ENCODE measurements around the gene ONECUT2.

DNA sequence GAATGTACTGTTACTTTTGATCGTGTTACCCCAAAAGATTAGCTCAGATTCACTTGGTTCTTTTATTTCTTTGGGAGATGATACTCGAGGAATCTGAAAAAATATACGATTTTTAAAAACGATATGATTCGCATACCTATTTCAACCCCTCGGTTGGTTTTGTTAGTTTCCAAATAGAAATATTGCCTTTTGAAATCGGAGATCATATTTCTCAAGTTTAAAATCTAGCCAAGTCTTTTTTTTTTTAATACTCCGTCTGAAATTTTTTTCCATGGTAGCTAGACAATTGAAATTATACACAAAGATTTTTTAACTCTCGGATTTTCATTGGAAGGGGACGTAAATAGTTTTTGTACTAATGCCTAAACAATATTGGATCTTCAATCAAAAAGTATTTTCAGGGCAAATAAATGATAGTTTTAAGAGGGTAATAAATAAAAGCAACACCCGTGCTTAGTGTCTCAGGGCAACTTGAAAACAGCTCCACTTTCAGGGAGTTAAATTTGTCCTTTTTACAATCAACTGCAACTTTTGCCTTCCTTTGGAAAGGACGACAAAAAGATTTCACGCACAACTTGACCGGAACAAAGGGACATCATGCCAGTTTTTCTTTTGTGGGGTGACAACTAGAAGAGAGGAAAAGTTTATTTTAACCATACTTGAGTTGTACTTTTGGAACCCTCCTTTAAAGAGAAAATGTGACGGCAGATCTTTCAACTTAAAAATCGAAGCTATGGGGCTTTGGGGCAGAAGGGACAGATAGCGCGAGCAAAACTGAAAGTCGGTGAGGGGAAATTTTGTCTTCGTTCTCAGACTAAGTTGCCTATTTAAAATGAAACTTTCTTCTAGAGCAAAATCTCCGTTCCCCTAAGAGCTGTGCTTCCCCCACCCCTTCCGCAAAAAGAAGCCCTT, 5.8 kb upstream of the ONECUT2 start:
- TF ChIP-seq, protein P1, sequence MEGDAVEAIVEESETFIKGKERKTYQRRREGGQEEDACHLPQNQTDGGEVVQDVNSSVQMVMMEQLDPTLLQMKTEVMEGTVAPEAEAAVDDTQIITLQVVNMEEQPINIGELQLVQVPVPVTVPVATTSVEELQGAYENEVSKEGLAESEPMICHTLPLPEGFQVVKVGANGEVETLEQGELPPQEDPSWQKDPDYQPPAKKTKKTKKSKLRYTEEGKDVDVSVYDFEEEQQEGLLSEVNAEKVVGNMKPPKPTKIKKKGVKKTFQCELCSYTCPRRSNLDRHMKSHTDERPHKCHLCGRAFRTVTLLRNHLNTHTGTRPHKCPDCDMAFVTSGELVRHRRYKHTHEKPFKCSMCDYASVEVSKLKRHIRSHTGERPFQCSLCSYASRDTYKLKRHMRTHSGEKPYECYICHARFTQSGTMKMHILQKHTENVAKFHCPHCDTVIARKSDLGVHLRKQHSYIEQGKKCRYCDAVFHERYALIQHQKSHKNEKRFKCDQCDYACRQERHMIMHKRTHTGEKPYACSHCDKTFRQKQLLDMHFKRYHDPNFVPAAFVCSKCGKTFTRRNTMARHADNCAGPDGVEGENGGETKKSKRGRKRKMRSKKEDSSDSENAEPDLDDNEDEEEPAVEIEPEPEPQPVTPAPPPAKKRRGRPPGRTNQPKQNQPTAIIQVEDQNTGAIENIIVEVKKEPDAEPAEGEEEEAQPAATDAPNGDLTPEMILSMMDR (IDR thresholded peaks at IDR 0.05; ENCODE audit: low read depth, low read length, missing input control) = no peak
- no peak for TF ChIP-seq TAF1 (conservative IDR thresholded peaks at IDR 0.05)
- no peak for TF ChIP-seq NR2F2 (IDR thresholded peaks at IDR 0.05)
- TF ChIP-seq, protein P2, sequence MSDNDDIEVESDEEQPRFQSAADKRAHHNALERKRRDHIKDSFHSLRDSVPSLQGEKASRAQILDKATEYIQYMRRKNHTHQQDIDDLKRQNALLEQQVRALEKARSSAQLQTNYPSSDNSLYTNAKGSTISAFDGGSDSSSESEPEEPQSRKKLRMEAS (IDR thresholded peaks at IDR 0.05) = no peak
- TF ChIP-seq RXRA (IDR thresholded peaks at IDR 0.05) = no peak
- TF ChIP-seq, protein P3, sequence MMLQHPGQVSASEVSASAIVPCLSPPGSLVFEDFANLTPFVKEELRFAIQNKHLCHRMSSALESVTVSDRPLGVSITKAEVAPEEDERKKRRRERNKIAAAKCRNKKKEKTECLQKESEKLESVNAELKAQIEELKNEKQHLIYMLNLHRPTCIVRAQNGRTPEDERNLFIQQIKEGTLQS (IDR thresholded peaks at IDR 0.05) = no peak
- TF ChIP-seq, protein P4, sequence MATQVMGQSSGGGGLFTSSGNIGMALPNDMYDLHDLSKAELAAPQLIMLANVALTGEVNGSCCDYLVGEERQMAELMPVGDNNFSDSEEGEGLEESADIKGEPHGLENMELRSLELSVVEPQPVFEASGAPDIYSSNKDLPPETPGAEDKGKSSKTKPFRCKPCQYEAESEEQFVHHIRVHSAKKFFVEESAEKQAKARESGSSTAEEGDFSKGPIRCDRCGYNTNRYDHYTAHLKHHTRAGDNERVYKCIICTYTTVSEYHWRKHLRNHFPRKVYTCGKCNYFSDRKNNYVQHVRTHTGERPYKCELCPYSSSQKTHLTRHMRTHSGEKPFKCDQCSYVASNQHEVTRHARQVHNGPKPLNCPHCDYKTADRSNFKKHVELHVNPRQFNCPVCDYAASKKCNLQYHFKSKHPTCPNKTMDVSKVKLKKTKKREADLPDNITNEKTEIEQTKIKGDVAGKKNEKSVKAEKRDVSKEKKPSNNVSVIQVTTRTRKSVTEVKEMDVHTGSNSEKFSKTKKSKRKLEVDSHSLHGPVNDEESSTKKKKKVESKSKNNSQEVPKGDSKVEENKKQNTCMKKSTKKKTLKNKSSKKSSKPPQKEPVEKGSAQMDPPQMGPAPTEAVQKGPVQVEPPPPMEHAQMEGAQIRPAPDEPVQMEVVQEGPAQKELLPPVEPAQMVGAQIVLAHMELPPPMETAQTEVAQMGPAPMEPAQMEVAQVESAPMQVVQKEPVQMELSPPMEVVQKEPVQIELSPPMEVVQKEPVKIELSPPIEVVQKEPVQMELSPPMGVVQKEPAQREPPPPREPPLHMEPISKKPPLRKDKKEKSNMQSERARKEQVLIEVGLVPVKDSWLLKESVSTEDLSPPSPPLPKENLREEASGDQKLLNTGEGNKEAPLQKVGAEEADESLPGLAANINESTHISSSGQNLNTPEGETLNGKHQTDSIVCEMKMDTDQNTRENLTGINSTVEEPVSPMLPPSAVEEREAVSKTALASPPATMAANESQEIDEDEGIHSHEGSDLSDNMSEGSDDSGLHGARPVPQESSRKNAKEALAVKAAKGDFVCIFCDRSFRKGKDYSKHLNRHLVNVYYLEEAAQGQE (IDR thresholded peaks at IDR 0.05) = no peak
- TF ChIP-seq, protein P5, sequence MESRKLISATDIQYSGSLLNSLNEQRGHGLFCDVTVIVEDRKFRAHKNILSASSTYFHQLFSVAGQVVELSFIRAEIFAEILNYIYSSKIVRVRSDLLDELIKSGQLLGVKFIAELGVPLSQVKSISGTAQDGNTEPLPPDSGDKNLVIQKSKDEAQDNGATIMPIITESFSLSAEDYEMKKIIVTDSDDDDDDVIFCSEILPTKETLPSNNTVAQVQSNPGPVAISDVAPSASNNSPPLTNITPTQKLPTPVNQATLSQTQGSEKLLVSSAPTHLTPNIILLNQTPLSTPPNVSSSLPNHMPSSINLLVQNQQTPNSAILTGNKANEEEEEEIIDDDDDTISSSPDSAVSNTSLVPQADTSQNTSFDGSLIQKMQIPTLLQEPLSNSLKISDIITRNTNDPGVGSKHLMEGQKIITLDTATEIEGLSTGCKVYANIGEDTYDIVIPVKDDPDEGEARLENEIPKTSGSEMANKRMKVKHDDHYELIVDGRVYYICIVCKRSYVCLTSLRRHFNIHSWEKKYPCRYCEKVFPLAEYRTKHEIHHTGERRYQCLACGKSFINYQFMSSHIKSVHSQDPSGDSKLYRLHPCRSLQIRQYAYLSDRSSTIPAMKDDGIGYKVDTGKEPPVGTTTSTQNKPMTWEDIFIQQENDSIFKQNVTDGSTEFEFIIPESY (IDR thresholded peaks at IDR 0.05) = no peak
- TF ChIP-seq FOXA1 (IDR thresholded peaks at IDR 0.05) = no peak
- TF ChIP-seq SP1 (IDR thresholded peaks at IDR 0.05) = no peak
- no peak for TF ChIP-seq RAD21 (IDR thresholded peaks at IDR 0.05)
- no peak for TF ChIP-seq HNF4G (IDR thresholded peaks at IDR 0.05)
- TF ChIP-seq YY1 (IDR thresholded peaks at IDR 0.05) = no peak
- TF ChIP-seq JUND (IDR thresholded peaks at IDR 0.05) = no peak
